ENCODE measurements around the gene CLIP3. TPM values are rescaled to one million over a fixed set of nuclear protein-coding genes. Genes with fewer than 3 reads are reported as not detected.
"Not testable (repeated sequence)": the region's sequence is repeated elsewhere in the genome, so short reads cannot be mapped to it uniquely, and the experiment has no call there.

CLIP3 gene
- total RNA-seq, 1 donor from 2014 or later, result 8.1 TPM

- no peak overlapping the region for H3K27ac ChIP-seq
- H3K27me3 ChIP-seq (ENCODE audit: low read depth), result no peaks in the 10 kb centered on the region
- TF ChIP-seq CTCF (IDR thresholded peaks at IDR 0.05), result no peak
- no peaks in the 10 kb centered on the region for H3K9me3 ChIP-seq
- no peaks in the 10 kb centered on the region for H3K36me3 ChIP-seq
- DNase-seq (no peak), ATAC-seq (no peak)
- intact Hi-C loops (cut with DNase I), result no loop called here
- H3K4me3 ChIP-seq, result no peak overlapping the region
- no peaks in the 10 kb centered on the region for H3K4me1 ChIP-seq
These were observed 40.6 kb upstream of the CLIP3 start for GRCh38 chr19:36073121-36073876.

GRCh38 chr19:36072081-36072480 is 39.4 kb upstream of the CLIP3 start:
- no peak for TF ChIP-seq CTCF (IDR thresholded peaks at IDR 0.05)
- ATAC-seq (no peak), DNase-seq (no peak)
- intact Hi-C loops (cut with DNase I), result no loop called here
- H3K27ac ChIP-seq, result no peak overlapping the region
- no peaks in the 10 kb centered on the region for H3K9me3 ChIP-seq
- H3K4me1 ChIP-seq, result no peaks in the 10 kb centered on the region
- no peaks in the 10 kb centered on the region for H3K36me3 ChIP-seq
- no peaks in the 10 kb centered on the region for H3K27me3 ChIP-seq (ENCODE audit: low read depth)
- no peak overlapping the region for H3K4me3 ChIP-seq

- H3K4me3 ChIP-seq; H3K27me3 ChIP-seq (ENCODE audit: low read depth); H3K9me3 ChIP-seq; ATAC-seq; DNase-seq; H3K27ac ChIP-seq; intact Hi-C loops (cut with DNase I); H3K4me1 ChIP-seq; H3K36me3 ChIP-seq: not testable (repeated sequence)
These were observed 36.3 kb upstream of the CLIP3 start for GRCh38 chr19:36068810-36069499.

- Histone ChIP-seq H3K4me3 (no peak overlapping the region), H3K4me1 (no peaks in the 10 kb centered on the region), H3K36me3 (no peaks in the 10 kb centered on the region), H3K9me3 (no peaks in the 10 kb centered on the region), H3K27me3 (ENCODE audit: low read depth) (no peaks in the 10 kb centered on the region), H3K27ac (no peak overlapping the region)
- no peak for TF ChIP-seq CTCF (IDR thresholded peaks at IDR 0.05)
- no peak for DNase-seq
- ATAC-seq, result no peak
- intact Hi-C loops (cut with DNase I), result no loop called here
These were observed 35.0 kb upstream of the CLIP3 start for GRCh38 chr19:36067681-36068080.

- no peaks in the 10 kb centered on the region for H3K27me3 ChIP-seq (ENCODE audit: low read depth)
- intact Hi-C loops (cut with DNase I), result no loop called here
- peak in 1 of 2 donors; percentile 45 for ATAC-seq
- H3K4me3 ChIP-seq, result no peak overlapping the region
- DNase-seq, result no peak
- TF ChIP-seq CTCF (IDR thresholded peaks at IDR 0.05), result no peak
- no peaks in the 10 kb centered on the region for H3K4me1 ChIP-seq
- H3K9me3 ChIP-seq, result no peaks in the 10 kb centered on the region
- H3K27ac ChIP-seq, result no peak overlapping the region
- no peaks in the 10 kb centered on the region for H3K36me3 ChIP-seq
These were observed 32.2 kb upstream of the CLIP3 start for GRCh38 chr19:36064826-36065225.

GRCh38 chr19:36061367-36061766 is 28.7 kb upstream of the CLIP3 start:
- ATAC-seq, result no peak
- Histone ChIP-seq H3K36me3 (no peaks in the 10 kb centered on the region), H3K27me3 (ENCODE audit: low read depth) (no peaks in the 10 kb centered on the region), H3K4me3 (no peak overlapping the region), H3K9me3 (no peaks in the 10 kb centered on the region), H3K4me1 (no peaks in the 10 kb centered on the region), H3K27ac (no peak overlapping the region)
- intact Hi-C loops (cut with DNase I), result no loop called here
- no peak for TF ChIP-seq CTCF (IDR thresholded peaks at IDR 0.05)
- no peak for DNase-seq
